HT1080 (cell line): ENCODE measurements around the gene GNG14. TPM values are rescaled to one million over a fixed set of nuclear protein-coding genes. Genes with fewer than 3 reads are reported as not detected.
"Not testable (repeated sequence)": the region's sequence is repeated elsewhere in the genome, so short reads cannot be mapped to it uniquely, and the experiment has no call there.

Experiments
- DNase-seq: peaks from one replicate; pipeline ENCODE4 v3.0.0-alpha.2; 2015; ENCODE audit warnings: low read depth
- total RNA-seq: library from RNA; depleted of rRNA; stranded (reverse); fragments of >200 nt; shearing (Covaris generic); gene quantifications from 2 replicates; pipeline ENCODE4 v1.2.3, GENCODE V29; 2014

Gene GNG14
- total RNA-seq, 1 experiment from 2014 or later: not detected

DNA sequence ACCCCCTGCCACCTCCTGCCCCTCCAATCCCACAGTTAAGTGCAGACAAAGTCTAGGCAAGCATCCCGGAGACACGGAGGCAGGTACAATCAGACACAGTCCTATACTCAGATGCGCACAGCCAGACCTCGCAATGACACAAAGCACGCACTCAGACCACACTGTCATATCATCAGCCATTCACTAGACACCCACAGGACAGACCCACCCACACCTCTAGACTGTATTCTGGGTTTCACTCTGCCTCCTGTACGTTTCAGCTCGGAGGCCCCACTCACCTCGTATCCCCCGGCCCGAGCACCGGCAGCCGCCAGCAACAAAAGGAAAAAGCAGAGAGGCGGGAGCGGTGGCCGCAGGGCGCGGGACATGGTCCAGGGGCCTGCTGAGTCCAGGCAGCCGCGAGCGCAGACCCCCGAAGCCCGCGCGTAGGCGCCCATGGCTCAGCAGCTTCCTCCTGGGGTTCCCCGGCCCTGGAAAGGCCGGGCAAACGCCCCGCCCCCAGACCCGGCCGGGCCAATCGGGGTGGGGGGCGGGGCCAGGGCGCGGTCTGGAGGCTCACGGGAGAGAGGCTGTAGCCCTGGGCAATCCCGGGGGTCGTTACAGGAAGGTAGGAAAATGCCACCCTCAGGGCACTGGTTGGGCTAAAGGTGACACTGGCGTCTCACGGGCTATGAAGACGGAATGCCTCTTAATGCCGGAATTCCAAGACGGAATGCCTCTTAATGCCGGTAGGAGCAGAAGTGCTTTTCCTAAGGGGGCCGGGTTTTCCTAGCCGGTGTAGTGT lies 21.3 kb upstream of the GNG14 start, which contains the start of the genes MAN2B1 and WDR83:
Gene MAN2B1, minus strand, starts transcription at position 478 of the 784 bp plus-strand sequence. Its CDS starts 41 bp downstream, at position 437.
Gene WDR83, plus strand, starts transcription at position 543 of the 784 bp plus-strand sequence. CDS start 2,984 bp downstream, outside the sequence.
- DNase-seq: peak; percentile 70

DNA sequence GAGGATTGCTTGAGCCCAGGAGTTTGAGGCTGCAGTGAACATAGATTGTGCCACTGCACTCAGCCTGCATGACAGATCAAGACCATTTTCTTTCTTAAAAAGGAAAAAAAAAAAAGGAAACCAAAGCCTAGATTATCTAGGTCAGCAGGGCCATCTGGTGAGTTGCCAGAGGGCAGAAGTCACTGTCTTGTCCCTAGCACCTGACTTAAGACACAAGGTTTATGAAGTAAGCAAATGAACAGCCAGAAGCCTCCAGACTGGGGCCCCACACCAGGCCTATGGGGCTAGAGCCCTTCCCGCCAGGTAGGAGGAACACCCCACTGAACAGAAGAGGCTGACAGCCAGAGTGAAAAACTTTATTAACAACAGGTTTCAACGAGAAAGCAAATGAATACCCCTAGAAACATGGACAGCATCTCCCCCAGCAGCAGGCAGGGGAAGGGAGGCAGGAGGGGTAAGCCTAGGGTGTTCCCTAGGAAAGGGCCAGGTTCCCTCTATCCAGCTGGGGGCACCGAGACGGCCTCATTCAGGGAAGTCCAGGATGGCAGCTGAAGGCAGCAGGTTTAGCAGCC lies 20.0 kb upstream of the GNG14 start:
- no peak for DNase-seq

DNA sequence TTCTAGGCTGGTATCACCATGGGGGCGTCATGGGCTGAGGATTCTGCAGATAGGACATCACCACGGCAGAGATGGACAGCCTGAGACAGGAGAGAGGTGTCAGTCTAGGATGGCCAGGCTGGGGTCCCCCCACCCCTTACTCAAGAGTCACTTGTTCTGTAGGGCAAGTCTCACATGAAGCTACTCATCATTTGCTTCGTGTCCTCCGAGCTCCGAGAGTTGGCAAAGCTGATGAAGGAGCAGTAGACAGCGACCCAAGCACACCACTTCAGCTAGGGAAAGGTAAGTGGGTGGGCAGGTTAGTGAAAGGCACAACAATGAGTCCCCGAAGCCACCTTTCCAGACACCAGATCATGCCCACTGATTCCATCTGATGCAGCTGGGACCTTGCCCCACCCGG lies 19.5 kb upstream of the GNG14 start:
- no peak for DNase-seq

DNA sequence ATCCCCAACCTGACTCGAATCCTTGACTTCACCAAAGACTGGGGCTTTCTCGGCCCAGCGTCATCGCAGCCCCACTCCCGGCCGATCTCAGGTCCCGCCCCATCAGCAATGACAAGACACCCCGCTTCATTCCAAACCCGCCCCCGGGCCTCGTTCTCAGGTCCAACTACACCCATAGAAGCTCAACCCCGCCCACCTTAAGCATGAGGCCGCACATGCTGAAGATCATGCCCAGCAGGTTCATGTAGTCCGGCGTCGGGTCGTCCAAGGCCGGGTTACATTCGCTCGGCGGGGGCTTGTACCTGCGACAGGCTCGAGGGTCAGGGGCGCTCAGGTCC lies 18.9 kb upstream of the GNG14 start:
- peak; percentile 40 for DNase-seq

DNA sequence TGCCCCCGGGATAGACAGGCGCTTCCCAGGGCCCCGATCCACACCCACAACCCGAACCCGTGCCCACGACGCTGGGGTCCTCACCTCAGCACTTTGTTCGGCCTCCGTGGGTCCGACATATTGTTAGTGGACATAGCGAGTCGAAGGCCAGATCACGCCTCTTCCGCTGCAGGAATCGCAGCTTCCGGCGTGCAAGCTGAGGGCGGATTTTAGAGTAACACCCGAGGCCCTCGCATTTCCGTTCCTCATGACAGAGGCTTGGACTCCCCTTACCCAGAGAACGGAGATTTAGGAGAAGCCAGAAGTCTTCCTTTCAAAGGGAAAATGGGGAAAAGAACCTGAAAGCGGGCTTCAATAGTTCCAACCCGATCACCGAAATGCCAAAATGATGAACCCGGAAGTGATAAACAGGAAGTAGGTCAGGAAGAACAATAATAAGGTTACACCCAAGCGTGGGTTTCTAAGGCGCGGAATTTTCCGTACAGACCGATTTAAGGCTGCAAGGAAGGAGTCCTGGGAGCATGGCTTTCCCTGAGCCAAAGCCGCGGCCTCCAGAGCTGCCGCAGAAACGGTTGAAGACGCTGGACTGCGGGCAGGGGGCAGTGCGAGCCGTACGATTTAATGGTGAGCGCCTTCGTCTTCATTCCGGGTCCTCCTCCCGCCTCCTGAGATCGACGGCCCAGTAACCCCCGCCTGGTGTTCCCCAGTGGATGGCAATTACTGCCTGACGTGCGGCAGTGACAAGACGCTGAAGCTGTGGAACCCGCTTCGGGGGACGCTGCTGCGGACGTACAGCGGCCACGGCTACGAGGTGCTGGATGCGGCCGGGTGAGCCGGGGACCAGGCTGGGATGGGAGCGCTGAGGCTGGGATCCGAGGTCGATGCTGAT lies 18.3 kb upstream of the GNG14 start:
- peak; percentile 67 for DNase-seq

DNA sequence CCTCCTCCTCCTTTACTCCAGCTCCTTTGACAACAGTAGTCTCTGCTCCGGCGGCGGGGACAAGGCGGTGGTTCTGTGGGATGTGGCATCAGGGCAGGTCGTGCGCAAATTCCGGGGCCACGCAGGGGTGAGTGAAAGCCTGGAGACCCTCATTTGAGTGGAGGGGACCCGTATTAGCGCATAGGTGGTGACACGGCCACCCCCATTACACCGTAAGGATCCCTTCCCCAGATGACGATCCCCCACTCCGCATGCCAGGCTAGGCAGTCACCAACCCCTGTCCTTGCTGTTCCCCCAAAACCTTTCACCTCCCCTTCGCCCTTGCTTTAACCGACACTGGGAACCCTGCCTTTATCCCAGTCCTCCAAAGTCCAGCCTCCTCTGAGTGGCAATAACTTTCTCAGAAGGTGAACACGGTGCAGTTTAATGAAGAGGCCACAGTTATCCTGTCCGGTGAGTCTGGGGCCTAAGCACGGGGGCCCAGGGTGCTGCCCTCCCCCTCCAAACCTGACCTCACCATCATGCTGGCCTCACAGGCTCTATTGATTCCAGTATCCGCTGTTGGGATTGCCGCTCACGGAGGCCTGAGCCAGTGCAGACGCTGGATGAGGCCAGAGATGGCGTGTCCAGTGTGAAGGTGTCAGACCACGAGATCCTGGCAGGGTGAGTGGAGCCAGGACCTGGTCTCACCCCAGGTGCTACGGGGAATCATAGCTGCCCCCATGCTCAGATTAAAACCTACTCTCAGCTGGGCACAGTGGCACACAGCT lies 17.5 kb upstream of the GNG14 start:
- no peak for DNase-seq

DNA sequence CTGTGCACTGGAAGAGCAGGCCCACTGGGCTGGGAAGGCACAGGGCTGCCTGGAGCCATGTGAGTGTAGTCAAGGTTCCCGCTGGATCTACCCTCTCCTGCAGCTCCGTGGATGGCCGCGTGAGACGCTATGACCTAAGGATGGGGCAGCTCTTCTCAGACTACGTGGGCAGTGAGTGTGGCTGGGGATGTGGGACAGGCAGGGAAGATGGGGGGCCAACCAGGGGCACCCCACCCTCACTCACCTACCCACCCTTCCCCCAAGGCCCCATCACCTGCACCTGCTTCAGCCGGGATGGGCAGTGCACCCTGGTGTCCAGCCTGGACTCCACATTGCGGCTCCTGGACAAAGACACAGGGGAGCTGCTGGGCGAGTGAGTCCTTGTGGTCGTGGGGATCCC lies 15.1 kb upstream of the GNG14 start:
- no peak for DNase-seq

DNA sequence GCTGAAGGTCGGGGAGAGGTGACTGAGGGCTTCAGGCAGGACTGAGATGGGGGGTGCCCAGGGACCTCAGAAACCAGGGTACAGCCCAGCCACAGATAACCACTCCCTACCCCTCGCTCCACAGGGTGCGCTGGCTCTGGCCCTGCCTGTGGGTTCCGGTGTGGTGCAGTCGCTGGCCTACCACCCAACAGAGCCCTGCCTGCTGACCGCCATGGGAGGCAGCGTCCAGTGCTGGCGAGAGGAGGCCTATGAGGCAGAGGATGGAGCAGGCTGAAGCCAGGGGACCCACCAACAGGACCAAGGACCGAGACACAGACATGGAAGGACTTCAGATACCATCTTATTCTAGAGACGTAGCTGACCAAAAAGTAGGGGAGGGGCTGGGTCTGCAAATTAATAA lies 12.4 kb upstream of the GNG14 start:
- no peak for DNase-seq

DNA sequence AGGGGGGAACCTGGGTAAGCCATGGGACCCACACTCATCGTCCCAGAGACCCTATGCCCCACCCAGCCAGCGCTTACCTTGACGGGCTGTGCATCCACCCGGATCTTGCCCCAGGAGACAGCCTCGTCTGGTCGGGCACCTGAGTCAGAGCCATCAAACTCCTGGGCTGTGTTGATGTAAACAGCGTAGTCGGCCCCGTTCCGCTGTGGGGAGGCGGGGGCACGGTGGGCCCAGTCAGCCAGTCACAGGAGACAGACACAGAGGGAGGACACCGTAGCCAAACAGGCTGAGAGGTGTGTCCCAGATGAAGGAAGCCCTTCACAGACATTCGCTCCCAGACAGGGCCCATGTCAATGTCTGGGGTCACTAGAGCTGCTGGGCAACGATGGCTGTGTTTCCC lies 11.9 kb upstream of the GNG14 start:
- DNase-seq: no peak

DNA sequence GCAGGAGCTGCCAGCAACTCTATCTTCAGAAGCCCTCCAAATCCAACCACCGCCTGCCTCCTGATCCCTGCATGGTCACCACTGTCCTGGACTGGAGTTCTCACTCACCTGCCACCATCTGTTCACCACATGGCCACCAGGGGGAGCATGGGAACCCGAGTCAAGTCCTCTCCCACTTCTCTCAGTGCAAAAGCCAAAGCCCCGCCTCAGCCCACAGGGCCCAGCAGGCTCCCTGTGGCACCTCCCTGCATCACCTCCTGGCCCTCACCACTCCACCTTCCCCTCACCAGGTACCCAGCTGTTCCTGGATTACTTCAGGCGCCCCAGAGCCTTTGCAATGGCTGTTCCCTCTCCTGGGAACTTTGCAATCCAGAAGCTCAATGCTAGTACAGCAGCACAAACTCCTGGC lies 11.4 kb upstream of the GNG14 start:
- peak; percentile 68 for DNase-seq

DNA sequence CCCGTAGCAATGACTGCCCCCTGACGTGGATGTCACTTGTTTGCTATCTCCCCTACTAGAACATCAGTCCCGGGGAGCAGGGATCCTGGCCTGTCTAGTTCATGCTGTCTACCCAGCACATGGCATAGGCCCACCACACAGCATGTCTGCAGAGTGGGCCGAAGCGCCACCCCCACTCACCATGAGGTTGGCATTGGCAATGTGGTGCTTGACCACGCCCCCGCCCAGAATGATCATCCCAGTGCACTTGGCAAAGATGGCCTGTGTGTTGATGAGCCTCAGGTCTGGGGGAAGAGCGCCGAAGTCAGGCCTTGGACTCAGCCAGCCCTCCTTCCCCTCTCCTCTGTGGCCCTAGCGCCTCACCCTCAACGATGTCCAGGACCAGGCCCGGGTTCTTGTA lies 10.9 kb upstream of the GNG14 start:
- DNase-seq: no peak

DNA sequence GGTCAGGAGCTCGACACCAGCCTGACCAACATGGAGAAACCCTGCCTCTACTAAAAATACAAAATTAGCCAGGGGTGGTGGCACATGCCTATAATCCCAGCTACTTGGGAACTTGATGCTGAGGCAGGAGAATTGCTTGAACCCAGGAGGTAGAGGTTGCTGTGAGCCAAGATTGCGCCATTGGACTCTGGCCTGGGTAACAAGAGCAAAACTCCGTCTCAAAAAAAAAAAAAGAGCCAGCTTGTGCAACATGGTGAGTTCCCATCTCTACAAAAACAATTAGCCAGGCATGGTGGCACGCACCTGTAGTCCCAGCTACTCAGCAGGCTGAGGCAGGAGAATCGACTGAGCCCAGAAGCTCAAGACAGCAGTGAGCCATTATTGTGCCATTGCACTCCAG lies 9.8 kb upstream of the GNG14 start:
- DNase-seq: not testable (repeated sequence)

DNA sequence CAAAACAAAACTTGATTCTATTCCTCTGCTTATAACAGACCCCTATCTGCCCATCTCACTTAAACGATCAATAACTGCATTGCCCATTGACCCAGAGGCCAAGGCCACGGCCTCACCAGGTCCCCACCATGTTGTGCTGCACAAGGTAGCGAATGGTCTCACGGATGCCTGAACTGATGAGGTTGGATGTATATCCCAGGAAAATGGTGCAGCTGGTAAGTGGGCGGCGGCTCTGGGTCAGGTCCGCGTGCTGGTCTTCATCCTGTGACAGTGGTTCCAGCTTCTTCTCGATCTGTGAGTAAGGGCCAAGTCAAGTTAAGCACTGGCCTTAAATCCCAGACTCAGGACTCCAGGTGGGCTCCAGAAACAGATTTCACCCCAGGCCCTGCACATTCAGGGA lies 7.8 kb upstream of the GNG14 start:
- DNase-seq: no peak

DNA sequence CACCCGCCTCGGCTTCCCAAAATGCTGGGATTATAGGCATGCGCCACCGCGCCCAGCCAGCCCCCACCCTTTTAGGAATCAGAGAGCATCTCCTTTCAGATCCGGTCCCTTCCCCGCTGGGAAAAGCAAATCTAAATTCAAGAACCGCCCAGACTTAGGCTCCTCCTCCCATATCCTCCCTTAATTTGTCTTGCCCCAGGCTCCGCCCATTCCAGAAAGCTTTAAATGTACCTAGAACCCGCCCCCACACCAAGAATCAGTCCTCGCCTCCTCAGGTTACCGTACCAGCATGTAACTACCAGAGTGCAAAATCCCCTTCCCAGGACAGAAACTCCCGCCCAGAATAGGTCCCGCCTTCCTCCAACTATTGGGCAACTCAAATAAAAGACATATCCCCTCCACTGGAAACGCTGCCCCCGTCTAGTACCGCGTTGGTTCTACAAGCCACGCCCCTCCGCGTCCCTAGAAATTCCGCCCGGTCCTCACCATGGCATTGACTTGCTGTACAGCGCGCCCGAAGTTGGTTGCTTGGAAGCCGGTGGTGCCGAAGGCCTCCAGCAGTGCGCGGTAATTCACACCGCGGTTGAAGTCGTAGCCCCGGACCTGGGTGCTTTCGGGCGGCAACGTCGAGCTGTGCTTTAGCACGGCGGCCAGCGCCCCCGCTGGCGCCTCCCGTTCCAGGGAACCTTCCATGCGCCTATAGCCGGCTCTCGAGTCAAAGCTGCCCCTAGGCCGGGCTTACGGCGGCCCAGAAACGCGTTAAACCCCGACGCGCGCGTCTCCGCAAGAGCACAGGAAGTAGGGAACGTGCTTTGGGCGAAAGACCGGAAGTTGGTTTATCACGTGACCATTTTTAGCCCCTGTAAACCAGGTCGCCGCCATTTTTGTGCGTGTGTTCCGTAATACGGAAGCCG lies 6.5 kb upstream of the GNG14 start, which contains the start of gene DHPS:
Gene DHPS, minus strand, starts transcription at position 807 of the 914 bp plus-strand sequence. Its CDS starts 114 bp downstream, at position 693.
- peak; percentile 99 for DNase-seq

DNA sequence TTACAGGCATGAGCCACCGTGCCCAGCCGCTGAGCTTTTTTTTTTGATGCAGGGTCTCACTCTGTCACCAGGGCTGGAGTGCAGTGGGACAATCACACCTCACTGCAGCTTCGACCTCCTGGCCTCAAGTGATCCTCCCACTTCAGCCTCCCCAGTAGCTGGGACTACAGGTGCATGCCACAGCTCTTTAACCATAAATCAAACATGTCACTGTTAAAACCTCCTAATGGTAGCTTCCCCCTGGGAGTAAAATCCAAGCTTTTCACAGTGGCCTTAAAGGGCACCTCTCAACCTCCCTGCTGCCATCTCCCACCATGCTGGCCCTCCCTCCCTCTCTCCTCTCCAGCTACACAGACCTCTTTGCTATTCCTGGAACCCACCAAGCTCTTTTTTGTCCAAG lies 2.0 kb upstream of the GNG14 start:
- DNase-seq: no peak

DNA sequence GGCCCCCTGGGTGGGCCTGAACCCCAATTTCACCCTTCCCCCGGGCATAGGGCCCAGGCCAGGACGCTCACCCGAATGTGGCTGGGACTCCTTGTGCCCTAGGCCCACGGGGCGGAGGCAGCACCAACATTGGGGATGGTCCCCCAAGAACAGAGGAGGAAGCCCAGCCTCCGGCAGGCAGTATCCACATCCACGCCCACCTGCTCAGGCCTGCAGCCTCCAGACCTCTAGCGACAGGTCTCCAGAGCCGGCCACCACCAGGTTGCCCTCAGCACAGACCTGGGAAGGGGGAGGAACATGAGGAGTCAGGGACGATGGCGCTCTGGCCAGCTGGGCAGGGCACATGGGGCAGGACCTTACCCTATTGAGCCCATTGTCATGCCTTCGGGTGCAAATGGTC lies 1.2 kb downstream of the GNG14 start:
- no peak for DNase-seq

DNA sequence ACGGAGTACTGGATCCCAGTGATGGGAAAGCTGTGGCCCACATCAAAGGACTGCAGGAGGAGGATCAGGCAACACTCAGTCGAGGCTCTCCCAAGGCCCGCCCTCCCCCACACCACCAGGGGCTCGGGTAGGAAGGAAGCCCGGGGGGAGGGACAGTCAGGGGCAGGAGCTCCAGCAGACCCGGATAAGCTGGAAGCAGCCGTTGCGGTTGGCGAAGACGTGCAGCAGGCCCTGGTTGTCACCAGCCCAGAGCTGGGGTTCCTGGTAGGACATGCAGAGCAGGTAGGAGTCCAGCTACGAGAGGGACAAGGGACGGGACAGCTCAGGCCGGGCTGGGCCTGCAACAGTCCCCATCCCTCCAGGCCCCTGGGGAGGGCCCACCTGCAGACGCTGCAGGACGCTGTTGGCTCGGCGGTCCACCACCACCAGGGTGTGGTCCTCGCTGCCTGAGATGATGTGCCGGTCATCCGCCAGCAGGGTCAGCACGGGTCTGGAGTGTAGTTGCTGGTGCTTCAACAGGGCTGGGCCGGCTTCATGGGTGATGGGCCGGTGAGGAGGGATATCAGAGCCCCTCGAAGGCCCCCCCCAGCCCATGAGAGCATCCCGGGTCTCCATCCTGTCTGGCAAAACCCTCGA lies 1.9 kb downstream of the GNG14 start:
- DNase-seq: no peak

DNA sequence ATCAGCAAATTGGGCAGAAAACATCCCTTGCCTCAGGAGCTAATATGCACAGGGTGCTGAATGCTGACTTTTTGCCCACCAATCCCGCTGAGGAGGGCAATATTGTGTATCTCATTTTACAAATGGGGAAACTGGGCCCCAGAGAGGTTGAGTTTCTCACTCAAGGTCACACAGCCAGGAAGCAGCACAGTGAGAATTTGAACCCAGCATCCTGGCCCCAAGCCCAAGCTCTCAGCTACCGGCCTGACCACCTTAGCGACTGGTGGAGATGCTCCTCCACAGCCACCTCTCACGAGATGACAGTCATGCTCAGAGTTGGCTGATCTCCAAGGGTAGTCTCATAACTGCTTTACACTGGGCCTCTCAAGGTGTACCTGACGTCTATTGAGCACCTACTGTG lies 5.2 kb downstream of the GNG14 start:
- no peak for DNase-seq

DNA sequence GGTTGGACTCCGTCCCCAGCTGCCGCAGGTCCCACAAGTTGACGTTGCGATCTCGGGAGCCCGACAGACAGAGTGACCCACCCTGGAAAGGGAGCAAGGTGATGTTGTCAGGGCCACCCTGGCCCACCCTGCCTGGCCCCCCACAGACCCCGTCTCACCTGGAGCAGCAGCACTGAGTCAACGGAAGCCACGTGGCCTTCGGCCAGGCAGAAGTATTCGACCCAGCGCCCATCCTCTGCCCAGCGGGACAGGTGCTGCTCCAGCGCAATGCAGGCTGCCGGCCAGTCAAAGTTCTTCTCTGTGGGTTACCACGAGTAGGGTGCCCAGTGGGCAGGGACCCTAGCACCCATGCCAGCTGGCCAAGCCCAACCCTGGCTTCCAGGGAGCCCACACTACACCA lies 6.8 kb downstream of the GNG14 start:
- DNase-seq: no peak

DNA sequence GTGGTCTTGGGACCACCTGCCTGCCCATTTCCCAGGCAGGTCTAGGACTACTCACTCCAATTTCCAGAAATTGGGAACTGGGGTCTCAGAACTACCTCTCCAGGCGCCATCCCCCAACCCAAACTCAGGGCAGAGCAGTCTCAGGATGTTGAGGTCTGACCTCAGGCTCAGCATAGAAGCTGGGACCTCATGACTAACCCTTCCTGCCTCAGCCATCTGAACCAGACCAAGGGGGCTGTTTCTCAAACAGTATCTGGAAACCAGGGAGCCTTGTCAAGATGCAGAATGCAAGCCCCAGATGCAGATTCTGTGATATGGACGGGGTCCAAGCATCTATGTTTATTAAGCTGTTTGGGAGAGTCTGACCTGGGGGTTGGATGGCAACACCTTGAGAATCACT lies 7.3 kb downstream of the GNG14 start:
- DNase-seq: peak; percentile 50
